ENCODE data around the gene FAM72A.
"Not testable (repeated sequence)": the region's sequence is repeated elsewhere in the genome, so short reads cannot be mapped to it uniquely, and the experiment has no call there.

DNA sequence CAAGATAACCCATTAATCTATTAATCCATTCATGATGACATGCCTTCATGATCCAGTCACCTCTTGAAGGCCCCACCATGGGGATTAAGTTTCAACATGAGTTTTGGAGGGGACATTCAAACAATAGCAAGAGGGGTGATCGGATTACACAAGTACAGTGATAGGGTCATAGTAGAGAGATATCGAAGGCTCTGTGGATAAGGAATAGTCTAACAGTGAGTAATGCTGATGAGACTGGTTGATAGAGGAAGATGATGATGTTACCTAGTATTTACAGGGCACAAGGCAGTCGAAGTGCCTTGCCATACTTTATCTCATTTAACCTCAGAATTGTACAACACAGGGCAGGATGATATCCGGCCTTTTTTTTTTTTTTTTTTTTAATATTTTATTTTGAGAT lies 18.9 kb upstream of the FAM72A start:
- TF ChIP-seq, protein P1, sequence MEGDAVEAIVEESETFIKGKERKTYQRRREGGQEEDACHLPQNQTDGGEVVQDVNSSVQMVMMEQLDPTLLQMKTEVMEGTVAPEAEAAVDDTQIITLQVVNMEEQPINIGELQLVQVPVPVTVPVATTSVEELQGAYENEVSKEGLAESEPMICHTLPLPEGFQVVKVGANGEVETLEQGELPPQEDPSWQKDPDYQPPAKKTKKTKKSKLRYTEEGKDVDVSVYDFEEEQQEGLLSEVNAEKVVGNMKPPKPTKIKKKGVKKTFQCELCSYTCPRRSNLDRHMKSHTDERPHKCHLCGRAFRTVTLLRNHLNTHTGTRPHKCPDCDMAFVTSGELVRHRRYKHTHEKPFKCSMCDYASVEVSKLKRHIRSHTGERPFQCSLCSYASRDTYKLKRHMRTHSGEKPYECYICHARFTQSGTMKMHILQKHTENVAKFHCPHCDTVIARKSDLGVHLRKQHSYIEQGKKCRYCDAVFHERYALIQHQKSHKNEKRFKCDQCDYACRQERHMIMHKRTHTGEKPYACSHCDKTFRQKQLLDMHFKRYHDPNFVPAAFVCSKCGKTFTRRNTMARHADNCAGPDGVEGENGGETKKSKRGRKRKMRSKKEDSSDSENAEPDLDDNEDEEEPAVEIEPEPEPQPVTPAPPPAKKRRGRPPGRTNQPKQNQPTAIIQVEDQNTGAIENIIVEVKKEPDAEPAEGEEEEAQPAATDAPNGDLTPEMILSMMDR (IDR thresholded peaks at IDR 0.05) = not testable (repeated sequence)
- TF ChIP-seq POLR2A, POLR2AphosphoS5 (IDR thresholded peaks at IDR 0.05): not testable (repeated sequence)
